HG03457 (cell line): ENCODE results near the gene CORO2A.

Experiments
- ATAC-seq: cut with Tn5 transposase; IDR thresholded peaks from one replicate; pipeline ENCODE4 v1.9.1; 2021; ENCODE audit warnings: moderate number of reproducible peaks; ENCODE audit not compliant: unreplicated experiment

The CORO2A gene

DNA sequence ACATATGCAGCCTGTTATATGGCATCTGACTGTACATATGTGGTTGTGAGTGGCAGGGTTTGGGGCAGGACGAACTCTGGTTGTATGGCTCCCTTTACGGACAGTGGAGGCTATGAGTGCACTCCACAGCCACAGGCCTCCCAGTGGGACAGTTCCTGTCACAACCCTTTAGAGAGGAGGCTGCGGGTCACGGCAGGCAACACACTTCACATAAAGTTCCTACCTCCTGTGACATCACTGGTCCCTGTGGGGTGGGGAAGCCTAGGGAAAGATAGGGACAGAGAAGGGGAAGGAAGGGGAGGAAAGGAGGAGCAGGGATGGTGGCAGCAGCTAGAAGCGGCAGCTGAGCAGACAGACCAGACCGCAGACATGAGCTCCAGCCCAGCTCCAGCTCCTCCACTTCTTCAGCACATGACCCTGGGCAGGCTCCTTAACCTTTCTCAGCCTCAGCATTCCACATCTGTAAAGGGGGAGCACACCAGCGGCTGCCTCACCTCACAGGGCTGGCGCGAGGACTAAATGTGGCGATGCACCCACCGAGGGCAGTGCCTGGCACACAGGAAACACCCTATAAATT lies 27.4 kb upstream of the CORO2A start:
- no peak for ATAC-seq

DNA sequence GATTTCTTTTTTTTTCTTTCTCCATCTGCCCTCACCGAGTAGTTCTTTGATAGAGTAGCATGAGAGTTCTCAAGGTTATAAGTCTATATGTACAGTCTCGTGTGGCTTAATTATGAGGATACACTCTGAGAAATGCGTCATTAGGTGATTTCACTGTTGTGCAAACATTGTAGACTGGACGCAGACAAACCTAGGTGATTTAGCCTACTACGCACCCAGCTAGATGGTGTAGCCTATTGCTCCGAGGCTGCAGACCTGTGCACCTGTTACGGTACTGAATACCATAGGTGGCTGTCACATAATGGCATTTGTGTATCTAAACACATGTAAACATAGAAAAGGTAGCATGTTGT lies 26.9 kb upstream of the CORO2A start:
- ATAC-seq = no peak

DNA sequence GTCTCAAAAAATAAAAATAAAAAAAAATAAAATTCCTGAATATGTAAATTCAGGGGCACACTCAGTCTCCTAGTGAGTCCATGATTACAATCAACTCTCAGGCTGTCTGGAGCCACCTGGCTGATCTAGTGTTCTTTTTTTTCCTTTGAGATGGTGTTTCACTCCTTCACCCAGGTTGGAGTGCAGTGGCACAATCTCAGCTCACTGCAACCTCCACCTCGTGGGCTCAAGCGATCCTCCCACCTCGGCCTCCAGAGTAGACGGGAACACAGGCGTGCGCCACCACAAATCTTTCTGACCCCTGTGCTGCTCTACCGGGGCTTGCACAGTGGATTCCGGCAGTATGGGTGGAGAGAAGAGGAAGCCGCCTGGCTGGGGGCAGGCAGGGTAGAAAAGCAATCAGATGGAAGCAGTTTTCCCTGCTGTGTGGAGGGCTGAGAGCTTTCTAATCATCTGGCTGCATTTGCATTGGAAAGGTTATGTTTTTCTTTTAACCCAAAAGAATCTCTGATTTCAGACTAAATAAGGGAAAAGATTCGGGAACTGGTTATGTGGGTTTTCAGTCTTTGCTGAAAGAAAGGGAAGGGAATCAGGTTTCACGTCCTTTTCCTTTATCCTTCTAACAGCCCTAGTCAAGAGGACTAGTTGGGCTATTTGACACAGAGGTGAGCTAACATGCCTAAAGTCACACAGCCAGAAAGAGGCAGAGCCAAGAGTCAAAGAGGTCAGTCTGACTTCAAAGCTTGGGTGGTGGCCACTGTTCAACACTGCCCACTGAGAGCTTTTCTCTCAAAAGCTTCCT lies 26.3 kb upstream of the CORO2A start:
- ATAC-seq = no peak

DNA sequence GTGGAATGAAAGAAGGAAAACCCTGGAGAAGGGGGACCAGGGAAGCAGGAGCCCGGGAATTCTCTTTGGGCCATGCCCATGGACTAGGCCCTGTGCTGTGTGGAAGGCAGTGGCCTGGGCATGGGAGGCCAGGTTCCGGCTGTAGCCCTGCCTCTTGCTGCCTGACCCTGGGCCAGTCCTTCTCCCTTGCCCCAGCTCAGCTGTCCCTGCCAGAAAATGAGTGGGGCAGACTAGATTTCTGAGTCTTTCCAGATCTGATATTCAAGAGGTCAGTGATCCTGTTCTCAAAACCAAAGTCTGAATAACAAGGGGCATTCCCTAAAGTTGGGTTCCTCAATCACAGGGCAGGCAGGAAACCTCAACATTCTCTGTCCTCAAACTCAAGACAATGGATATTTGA lies 24.8 kb upstream of the CORO2A start:
- ATAC-seq = no peak

DNA sequence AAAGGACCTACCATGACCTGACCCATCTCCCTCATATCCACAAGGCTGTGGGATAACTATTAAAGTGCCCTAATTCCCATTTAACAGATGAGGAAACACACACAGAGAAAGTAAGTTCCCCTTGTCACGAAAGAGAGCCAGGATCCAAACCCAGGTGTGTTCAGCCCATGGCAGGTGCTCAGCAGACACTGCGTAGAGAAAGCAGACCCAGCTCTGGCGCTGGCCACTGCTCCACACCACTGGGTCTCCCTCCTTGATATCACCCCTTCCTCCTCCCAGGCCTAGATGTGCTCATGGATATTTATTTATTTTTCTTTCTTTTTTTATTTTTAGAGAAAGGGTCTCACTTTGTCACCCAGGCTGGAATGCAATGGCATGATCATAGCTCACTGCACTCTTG lies 24.0 kb upstream of the CORO2A start:
- ATAC-seq = no peak

DNA sequence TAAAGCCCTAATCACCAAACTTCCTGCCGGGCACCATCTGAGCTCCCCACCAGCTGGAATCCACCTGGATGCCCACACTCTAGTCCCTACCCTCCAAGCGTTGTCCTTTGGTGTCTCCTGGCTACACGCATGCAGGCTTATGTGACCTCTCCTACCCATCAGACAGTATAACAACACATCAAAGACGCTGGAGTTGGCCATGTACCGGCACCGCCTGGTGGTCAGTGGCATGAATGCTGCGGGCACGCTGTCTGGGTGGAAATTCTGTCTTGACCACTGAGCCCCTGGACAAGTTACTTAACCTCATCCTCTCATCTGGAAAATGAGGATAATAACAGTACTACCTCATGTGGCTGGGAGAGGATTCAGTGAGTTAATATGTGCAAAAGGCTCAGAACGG lies 23.4 kb upstream of the CORO2A start:
- ATAC-seq = no peak

DNA sequence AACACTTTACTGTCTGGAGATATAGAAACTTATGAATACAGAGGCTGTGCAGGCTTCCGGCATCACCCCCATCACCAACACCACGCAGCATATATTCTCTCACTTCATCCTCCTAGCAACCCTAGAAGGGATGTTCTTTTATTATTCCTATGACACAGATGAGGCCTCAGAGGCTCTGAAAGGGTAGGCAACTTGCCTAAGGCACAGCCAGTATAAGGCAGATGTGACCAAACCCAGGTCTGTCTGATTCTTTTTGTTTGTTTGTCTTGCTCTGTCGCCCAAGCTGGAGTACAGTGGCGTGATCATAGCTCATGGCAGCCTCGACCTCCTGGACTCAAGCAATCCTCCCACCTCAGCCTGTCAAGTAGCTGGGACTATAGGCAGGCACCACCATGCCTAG lies 22.8 kb upstream of the CORO2A start:
- no peak for ATAC-seq

DNA sequence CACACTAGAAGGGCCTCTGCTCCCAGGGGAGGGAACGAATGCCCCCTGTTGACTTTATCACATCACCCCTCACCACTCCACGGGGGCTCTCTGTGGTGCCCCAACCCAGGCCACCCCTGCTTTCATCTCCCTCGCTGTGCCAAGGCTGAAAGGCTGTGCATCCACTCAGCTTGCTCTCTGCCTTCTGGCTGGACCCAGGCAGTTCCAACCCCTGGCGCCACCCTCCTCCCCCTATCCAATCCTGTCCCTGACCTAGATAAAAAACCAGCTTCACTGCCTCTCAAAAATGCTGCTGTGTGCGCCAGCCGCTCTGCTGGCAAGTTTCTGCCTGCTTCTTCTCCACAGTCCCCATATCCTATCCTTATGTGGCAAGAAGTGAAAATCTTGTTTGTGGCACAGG lies 22.4 kb upstream of the CORO2A start:
- no peak for ATAC-seq

DNA sequence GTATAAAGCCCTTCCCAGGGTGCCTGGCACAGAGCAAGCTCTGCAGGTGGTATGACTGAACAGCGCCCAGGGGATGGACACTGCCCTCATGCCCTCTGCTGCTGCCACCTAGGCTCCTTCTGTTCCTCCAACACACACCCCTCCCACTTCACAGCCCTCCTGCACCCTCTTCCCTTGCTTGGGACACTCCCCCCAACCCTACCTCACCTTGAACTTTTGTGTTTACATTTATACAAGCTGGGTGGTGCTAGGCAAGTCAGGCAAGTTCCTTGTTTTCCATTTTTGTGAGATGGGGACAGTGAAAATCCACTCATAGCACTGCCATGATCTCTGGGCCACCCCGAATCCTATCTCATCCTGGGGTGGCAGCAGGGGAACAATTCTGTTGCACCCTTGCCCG lies 18.8 kb upstream of the CORO2A start:
- ATAC-seq = no peak

DNA sequence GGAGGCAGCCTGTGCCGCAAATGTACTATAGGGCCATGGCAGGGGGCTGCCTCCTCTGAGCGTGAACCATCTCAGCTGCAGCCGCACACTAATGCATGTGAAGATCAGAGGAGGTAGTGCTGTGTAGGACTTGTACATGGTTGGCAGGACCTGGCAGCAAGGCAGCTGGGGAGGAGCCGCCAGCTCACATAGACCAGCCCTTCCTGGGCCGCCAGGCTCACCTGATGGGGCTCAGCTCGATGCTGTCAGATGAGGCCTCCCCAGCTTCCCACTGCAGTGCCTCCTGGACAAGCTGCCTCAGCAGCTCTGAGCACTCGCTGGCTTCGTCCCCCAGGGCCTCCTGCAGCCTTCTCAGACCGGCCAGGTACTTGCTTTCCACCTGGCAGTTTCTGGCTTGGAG lies 18.0 kb upstream of the CORO2A start:
- no peak for ATAC-seq

DNA sequence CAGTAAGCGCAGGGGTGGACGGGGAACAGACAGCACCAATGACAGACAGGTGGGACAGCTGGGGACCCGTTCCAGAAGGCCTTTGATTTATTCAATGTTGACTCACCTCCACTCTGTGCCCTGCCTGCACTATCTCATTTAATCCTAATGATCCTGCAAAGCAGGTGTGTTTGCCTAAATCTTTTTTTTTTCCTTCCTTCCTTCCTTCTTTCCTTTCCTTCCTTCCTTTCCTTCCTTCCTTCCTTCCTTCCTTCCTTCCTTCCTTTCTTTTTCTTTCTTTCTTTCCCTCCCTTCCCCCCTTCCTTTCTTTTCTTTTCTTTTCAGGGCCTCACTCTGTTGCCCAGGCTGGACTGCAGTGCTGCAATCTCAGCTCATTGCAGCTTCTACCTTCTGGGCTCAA lies 17.1 kb upstream of the CORO2A start:
- ATAC-seq = no peak

DNA sequence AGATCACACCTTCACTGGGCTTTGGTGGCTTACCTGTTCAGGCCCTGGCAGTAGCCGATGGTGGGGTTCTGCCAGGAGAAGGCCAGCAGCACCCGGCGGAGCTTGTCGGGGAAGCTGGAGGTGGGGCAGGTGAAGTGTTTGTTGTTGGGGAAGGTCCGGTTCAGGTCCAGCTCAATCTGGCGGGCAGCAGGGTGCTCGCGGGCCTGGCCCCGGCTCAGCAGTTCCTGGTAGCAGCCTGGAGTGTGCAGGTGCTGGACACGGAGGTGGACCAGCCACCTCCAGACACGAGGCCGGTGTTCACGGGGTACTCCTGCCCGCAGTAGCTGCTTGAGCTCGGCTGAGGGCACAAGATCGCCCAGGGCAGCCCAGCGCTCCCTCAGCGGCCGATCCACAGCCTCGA lies 16.2 kb upstream of the CORO2A start:
- no peak for ATAC-seq

DNA sequence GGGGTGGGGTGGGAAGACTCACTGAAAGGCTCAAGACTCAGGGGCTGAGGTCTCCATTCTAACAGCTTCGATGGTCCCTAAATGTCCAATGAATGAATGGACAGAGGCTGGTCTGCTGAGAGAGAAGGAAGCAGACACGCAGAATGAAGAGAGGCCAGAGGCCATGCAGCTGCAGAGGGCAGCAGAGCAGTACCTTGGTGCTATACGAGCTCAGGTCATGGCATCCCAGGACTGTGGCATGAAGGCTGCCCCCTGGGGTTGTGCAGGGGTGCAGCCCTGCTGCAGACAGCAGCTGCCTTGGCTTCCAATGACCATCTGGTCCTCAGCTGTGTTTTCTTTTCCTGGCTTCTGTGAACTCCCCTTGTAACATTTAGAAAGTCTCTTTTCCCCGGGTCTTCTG lies 15.2 kb upstream of the CORO2A start:
- no peak for ATAC-seq

DNA sequence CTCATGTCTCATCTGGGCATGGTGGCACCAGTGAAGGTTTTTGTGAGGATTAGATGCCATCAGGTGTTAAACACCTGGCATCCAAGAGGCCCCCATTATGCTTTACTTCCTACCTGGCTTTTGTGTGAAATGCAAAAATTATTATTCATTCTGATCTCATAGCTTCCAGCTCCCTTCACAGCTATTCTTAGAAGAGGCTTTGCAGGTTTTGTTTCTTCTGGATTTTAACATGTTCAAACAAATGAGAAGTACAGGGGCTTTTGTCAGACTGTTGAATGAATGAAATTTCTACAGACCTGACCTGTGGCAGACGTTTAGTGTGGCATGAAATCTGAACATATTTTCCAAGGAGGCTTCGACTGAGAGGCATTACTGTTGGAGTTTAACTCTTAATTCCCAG lies 14.3 kb upstream of the CORO2A start:
- no peak for ATAC-seq

DNA sequence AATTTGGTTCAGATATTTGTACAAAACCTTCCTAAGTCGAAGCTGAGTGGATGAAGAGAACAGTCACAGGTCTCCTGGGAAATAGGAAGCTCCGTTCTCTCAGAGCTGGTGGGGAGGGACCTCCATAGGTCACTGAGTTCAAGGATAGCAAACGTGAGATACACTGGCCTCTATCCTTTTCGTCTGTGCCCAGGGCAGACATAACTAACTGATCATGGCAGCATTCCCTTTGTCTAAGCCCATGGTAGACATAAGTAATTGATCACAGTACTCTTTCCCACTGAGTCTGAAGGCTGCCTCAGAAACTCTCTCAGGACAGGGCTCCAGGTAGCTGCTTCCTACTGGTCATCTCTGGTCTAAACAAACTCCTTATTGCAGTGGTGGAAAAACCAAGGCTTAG lies 12.3 kb upstream of the CORO2A start:
- no peak for ATAC-seq

DNA sequence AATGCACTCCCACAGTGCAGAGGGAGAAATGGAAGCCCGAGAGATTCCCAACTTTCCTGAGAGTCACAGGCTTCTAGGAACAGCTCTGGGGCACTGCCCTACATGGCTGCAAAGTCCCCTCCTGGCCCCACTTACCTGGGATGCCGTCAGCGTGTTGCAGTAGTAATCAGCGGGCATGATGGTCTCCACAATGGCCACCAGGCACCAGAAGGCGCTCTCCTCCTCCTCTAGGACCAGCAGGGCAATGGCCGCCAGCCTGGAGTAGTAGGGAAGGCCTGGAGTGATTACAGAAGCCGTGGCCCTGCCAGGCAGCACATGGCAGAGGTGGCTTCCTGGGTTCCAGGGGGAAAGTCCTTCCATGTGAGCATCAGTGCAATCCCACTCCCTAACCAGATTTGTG lies 10.7 kb upstream of the CORO2A start:
- no peak for ATAC-seq

DNA sequence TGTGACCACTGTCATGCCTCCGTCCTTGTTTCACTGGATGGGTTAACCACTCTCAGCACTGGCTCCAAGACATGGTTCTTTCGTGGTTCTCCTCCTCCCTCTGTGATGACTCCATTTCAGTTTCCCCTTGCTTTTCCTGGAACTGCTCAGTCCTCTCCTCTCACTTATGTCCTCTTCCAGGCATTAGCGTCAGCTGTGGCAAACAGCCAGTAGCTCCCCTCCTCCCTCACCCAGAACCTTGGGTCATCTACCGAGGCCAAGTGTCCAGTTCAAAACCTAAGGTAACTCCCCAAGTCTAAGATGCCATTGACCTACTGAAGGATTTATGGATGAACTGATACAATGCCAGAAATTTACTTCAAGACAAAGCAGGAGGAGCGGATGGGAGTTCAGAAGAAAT lies 9.8 kb upstream of the CORO2A start:
- ATAC-seq = no peak

DNA sequence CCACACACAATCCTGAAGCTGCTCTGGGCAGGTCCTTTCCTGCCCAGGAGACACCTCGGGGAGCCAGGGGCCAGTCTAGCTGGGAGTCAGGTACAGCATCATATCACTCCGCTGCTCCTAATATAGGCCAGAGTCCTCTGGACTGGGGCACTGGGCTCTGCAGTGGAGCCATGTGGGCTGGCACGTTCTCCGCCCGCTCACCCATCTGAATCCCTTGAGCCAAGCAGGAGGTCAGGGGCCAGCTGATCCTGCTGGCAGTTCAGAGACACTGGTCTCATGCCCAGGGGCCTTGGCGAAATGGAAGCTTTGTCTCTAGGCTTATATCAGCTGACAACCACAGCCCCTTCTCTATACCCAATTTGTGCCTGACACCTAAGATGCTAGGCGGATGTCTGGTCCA lies 9.3 kb upstream of the CORO2A start:
- ATAC-seq = no peak

DNA sequence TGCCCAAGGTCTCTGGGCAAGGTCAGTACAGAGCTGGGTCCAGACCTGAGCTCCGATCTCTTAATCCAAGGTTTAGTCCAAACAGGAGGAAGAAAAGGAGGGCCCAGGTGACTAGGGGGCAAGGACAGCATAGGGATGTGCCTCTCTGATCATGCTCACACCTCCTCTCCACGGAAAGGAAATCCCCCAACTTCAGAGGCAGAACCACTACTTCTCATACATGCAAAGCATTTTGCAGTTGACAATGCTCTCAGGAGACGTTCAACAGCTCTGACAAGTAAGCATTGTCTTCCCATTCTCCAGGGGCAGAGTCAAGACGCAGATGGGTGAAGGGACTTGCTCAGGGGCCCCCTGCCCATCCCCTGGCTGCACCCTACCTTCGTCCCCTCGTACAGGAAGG lies 8.7 kb upstream of the CORO2A start:
- no peak for ATAC-seq

DNA sequence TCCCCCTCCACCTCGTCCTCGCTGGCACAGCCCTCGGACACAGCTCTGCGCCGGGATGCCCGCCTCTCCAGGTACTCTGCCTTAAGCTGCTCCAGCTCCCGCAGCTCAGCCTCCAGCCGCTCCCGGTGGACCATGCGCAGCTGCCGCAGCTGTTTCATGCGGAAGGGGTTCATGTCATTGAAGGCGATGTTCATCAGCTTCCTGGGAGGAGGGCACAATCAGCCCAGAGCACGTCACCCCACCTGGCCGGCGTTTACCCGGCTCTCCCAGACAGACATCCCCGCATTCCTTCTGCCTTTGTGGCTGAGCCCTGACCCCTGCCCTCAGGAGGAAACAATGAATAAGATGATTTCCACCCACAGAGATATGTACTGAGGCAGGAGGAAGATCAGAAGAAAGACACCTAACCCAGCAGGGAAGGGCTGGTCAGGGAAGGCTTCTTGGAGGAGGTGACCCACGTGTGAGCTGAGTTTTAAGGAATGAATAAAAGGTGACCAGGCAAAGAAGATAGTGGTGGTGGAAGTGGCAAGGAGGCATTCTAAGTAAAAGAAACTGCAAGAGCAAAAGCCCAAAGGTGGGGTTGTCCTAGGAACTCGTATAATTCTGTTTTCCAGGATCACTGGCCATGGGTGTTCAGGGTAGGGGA lies 7.1 kb upstream of the CORO2A start:
- no peak for ATAC-seq

DNA sequence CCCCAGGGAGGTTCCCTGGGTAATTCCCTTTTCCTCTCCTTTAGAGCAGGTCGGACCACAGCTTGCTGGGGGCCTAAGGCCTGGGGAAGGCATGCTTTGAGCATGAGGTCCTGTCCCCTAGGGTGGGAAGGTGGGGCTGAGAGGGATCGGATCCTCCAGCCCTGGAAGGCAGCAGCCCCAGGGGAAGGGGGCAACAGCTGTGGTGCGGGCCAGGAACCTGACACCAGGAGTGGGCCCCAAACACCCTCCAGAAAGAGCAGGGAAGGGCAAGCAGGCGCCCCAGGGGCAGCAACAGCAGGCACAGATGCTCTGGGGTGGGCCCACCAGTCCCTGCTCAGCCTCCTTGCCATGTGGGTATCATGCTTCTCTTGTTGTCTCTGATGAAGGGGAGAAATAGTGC lies 3.2 kb upstream of the CORO2A start:
- no peak for ATAC-seq

DNA sequence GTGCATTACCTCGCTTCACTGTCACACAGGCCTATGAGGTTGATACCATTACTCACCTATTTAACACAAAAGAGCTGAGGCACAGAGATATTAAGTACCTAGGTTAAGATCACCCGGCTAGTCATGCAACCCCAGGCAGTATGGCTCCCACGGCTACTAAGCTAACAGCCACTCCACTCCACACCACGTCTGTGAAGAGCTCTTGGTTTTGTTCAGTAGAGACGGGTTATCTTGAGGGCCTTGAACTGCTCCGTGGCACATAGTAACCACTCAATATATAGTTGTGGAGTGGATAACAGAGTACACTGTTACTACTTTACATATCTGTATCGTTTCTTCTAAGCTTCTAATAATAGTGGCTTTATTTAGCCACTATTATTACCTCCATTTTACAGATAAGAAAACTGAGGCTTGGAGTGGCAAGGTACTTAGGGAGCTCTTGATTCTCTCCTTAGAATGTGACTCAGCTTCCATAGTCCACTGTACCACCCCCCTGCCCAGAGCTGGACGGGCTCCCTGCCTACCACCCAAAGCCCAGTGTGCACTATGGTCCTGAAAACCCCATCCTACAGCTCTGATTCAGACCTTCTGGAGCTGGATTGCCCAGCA lies 1.0 kb upstream of the CORO2A start:
- no peak for ATAC-seq
